Measurements from ENCODE around the gene KATNIP.
"Not testable (repeated sequence)": the region's sequence is repeated elsewhere in the genome, so short reads cannot be mapped to it uniquely, and the experiment has no call there.

Gene KATNIP

GRCh38 chr16:27539120-27539519, 10.8 kb upstream of the KATNIP start:
- no peak for DNase-seq

DNA sequence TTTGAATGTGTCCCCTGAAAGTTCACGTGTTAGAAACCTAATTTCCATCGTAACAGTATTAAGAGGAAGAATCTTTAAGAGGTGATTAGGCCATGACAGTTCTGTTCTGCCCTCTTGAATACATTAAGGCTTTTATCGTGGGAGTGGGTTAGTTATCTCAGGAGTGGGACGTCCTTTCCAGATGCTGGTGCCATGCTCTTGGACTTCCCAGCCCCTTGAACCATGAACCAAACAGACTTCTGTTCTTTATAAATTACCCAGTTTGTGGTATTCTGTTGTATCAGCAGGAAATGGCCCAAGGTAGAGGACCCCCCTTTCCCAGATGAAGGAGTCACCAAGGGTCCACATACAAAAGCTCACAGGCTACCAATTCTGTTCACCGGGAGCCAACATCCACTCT, 10.3 kb upstream of the KATNIP start:
- no peak for DNase-seq

- DNase-seq = no peak
Measured at GRCh38 chr16:27543801-27544200, 6.1 kb upstream of the KATNIP start.

- no peak for DNase-seq
Measured at GRCh38 chr16:27544671-27545070, 5.3 kb upstream of the KATNIP start.

DNA sequence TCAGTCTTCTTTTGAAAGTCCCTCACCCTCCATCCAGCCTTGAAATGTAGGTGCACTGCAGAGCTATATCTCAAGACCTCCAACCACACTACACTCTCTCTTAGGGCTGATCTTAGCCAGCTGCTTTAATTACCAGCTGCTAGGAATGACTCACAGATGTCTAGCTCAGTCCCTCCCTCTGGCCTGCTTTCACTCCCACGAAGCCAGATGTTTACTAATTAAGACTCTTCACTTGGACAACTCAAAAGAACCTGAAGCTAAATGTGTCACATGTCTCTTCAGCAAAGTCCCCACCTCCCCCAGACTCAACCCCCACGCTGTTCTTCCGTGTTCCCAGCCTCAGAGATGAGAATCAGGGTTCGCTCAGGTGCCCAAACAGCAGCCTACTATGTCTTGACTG, 2.8 kb upstream of the KATNIP start:
- no peak for DNase-seq

DNA sequence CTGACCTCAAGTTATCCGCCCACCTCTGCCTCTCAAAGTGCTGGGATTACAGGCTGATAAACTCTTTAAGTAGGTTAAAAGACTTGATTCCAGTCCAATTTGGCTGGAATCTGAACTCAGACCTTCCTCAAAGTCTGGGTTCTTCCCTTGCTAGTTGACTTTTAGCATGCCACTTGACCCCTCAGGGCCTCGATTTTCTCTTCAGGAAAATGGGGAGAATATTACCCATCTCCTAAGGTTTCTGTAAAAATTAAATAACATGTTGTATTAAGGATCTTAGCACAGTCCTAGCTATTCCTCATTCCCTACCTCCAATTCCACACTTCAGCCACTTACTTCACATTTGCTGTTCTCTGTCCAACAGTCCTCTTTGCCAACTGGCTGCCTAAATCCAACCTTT, 2.1 kb upstream of the KATNIP start:
- DNase-seq = no peak

DNA sequence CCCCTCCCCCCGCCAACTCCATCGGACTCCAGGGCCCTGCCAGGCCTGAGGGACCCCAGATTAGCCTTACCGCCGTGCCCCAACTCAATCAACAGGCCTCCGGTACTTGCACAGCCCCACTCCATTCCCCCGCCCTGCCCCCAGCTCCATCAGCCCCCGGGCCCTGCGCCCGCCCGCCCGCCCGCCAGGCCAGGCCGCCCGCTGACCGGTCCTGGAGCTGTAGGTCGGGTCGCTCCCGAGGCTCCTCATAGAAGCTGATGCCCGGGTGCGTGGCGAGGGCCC, 539 bp upstream of the KATNIP start:
- DNase-seq = no peak

DNA sequence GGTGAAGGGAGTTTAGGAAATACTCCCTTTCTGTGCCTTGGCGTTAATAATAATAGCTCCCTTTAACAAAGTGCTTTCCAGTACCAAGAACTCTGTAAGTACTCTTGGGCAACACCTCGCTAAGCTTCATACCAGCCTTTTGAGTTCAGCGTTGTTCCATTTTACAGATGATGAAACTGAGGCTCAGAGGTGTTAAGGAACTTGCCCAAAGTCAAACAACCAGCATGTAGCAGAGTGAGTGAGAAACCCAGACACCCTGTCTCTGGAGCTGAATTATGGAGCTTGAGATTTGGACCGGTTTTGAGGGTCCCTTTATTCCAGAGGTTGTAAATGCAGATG, 607 bp downstream of the KATNIP start:
- no peak for DNase-seq

DNA sequence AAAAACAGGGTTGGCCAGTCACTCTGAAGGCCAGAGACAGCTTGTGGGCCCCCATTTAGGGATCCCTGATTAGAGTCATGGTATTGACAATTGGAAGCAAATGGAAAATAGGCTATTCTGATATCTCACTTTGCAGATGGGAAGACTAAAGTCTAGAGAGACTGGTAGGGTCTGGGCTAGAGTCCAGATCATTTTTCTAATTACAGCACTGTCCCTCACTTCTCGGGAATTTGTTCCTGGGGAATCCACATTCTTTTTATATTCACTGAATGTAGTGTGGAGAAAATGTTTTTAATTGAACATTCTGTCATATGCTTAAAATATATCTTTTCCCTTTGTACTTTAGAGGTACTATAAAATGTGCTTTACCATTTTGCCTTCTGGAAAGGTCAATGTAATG, 1.1 kb downstream of the KATNIP start:
- DNase-seq = no peak

GRCh38 chr16:27556471-27556870, 6.5 kb downstream of the KATNIP start:
- no peak for DNase-seq

- DNase-seq = no peak
Measured at GRCh38 chr16:27558434-27558833, 8.5 kb downstream of the KATNIP start.

- no peak for DNase-seq
Measured at GRCh38 chr16:27558932-27559331, 9.0 kb downstream of the KATNIP start.

DNA sequence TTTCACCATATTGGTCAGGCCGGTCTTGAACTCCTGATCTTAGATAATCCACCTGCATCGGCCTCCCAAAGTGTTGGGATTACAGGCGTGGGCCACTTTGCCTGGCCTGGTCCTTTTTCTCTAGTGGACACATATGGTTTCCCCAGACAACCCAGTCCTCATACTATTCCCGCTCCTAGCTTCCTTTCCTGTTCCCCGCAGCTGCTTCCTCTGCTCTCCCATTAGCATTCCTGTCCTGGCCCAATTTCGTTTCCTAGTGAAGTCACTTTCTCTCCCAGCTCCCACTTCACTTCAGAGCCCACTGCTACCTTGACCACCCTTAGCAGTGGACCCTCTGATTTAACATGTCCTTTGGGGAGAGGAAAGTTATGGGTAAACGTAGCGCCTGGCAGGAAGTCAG, 11.3 kb downstream of the KATNIP start:
- DNase-seq = no peak

DNA sequence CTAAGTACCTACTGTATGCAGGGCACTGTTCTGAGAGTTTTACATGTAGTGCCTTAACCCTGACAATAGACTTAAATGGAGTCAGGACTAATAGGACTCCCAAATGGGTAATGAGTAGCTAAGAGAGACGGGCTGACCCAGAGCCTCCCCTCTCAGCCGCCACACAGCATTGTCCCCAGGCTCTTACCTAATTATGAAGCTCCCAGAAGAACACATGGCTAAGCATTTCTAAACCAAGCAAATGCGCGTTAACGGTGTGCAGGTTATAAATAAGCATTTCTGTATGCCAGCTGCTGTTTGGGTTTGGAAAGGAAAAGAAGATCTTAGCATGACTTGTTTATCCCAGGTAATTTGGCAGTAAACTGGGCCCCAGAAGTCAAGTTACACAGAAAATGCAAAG, 14.3 kb downstream of the KATNIP start:
- no peak for DNase-seq

DNA sequence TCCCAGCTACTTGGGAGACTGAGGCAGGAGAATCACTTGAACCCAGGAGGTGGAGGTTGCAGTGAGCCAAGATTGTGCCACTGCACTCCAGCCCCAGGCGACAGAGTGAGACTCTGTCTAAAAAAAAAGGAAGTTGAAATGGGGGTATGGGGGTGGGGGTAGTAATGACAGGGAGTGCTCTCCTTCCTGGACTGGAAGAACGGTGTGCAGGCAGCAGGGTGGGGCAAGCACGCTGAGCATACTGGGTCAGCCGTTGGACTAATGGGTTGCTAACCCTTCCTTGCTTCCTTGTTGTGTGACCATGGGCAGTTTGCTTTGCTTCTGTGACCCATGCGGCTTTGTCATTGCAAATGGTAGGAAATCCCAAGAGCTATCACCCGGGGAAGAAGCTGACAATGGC, 16.5 kb downstream of the KATNIP start:
- no peak for DNase-seq

GRCh38 chr16:27568077-27568476, 18.1 kb downstream of the KATNIP start:
- DNase-seq = no peak

GRCh38 chr16:27570986-27571385, 21.0 kb downstream of the KATNIP start:
- not testable (repeated sequence) for DNase-seq

GRCh38 chr16:27571433-27572326, 21.7 kb downstream of the KATNIP start:
- DNase-seq = no peak

GRCh38 chr16:27572711-27573110, 22.8 kb downstream of the KATNIP start:
- no peak for DNase-seq

- no peak for DNase-seq
Measured at GRCh38 chr16:27576729-27577128, 26.8 kb downstream of the KATNIP start.

DNA sequence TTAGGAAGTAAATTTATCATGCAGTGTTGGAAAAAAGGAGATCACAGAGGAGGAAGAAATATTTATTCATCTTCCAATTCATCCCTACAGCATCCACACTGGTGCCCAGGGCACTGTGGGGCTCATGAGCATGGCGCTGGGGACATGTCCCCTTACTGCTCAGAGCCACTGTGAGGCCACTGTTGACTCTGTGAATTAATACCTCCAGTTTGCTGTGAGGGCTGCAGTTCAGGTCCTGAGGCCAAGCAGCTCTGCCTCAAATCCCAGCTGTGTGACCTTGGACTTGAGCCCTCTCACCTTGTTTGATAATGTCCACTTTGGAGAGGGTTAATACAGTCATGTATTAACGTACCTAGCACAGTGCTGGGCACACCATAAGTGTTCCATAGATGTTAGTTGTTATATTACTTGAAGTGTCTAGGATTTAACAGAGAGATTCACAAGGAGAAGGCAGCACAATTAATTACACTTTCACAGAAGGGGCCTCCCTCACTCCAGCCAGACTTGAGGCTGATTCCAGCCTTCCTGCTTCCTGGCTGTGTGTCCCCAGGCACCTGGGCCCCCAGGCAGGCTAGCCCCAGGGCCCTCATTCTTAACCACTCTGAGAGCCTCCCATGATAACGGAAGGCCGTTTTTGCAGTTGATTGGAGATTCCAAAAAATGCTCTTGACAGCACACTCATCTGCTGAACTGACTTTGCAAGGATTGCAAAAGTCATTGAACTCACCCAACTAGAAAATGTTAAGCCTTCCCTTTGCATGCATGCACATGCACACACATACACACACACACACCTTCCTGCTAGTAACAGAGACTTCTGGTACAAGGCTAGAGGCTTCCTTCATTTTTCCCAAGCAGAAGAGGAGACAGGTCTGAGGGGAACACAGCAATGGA, 29.4 kb downstream of the KATNIP start:
- DNase-seq = no peak

DNA sequence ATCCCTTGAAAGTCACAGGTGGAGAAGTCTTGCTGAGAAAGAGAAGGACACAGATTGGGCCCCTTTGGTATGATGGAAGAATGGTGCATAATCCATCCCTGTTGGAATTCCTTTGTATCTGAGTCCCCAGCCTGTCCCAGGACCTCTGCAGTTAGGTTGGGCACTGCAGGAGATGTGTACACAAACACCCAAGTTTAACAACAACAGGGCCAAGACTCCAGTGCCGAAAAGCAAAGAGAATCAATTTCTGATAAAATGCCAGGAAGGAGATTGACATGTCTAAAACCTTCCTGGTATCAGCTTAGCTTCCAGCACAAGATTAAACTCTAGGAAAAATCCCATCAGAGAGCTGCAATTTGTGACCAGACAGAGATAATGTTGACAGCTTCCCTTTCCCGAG, 32.9 kb downstream of the KATNIP start:
- DNase-seq = no peak

- no peak for DNase-seq
Measured at GRCh38 chr16:27583634-27584033, 33.7 kb downstream of the KATNIP start.

GRCh38 chr16:27585200-27585599, 35.3 kb downstream of the KATNIP start:
- DNase-seq = no peak
